Suppressor macrophage treated with lipopolysaccharide for 4 hours (primary cell): ENCODE results near the gene FAM222A.
"Not testable (repeated sequence)": the region's sequence is repeated elsewhere in the genome, so short reads cannot be mapped to it uniquely, and the experiment has no call there.

Source experiments
- DNase-seq: peaks from one replicate; pipeline ENCODE4 v3.0.0-alpha.2; 2020

The FAM222A gene

GRCh38 chr12:109693653-109694600, 19.7 kb upstream of the FAM222A start:
- DNase-seq = no peak

GRCh38 chr12:109694629-109695028, 19.0 kb upstream of the FAM222A start:
- not testable (repeated sequence) for DNase-seq

GRCh38 chr12:109695416-109695815, 18.2 kb upstream of the FAM222A start:
- no peak for DNase-seq

GRCh38 chr12:109695961-109696461, 17.6 kb upstream of the FAM222A start:
- DNase-seq = no peak

- peak; percentile 30 for DNase-seq
Measured at GRCh38 chr12:109696485-109697269, 16.9 kb upstream of the FAM222A start.

GRCh38 chr12:109697270-109697553, 16.4 kb upstream of the FAM222A start:
- no peak for DNase-seq

GRCh38 chr12:109697877-109698468, 15.7 kb upstream of the FAM222A start:
- no peak for DNase-seq

- DNase-seq = no peak
Measured at GRCh38 chr12:109698820-109699219, 14.8 kb upstream of the FAM222A start.

GRCh38 chr12:109701064-109701463, 12.6 kb upstream of the FAM222A start:
- DNase-seq = no peak

GRCh38 chr12:109702111-109702841, 11.3 kb upstream of the FAM222A start:
- no peak for DNase-seq

- no peak for DNase-seq
Measured at GRCh38 chr12:109703684-109704083, 9.9 kb upstream of the FAM222A start.

- no peak for DNase-seq
Measured at GRCh38 chr12:109704371-109705098, 9.1 kb upstream of the FAM222A start.

GRCh38 chr12:109705291-109705690, 8.3 kb upstream of the FAM222A start:
- no peak for DNase-seq

- DNase-seq = no peak
Measured at GRCh38 chr12:109706398-109706746, 7.3 kb upstream of the FAM222A start.

- no peak for DNase-seq
Measured at GRCh38 chr12:109706747-109707469, 6.7 kb upstream of the FAM222A start.

- no peak for DNase-seq
Measured at GRCh38 chr12:109707470-109707821, 6.2 kb upstream of the FAM222A start.

GRCh38 chr12:109708939-109709338, 4.7 kb upstream of the FAM222A start:
- DNase-seq = no peak

GRCh38 chr12:109709401-109709991, 4.1 kb upstream of the FAM222A start:
- no peak for DNase-seq

GRCh38 chr12:109710205-109710746, 3.3 kb upstream of the FAM222A start:
- no peak for DNase-seq

- no peak for DNase-seq
Measured at GRCh38 chr12:109710747-109711595, 2.7 kb upstream of the FAM222A start.
